Muscle of back (tissue), 11 donors: Measurements from ENCODE around the gene PRKACA. TPM values are rescaled to one million over a fixed set of nuclear protein-coding genes. Genes with fewer than 3 reads are reported as not detected.

Experiments
- DNase-seq, 3 donors: peaks; one replicate each; pipeline versions ENCODE4 v3.0.0 to v3.0.0-alpha.2; 2013
- polyA plus RNA-seq, 10 donors: library from polyadenylated mRNA; unstranded; fragments of 120-200 nt; gene quantifications; one replicate each; pipeline ENCODE4 v1.2.1, GENCODE V29; 2013; ENCODE audit not compliant: insufficient read length in 10 of 10

The PRKACA gene
- polyA plus RNA-seq, 10 donors, result 279 to 512 (median 454) TPM

DNA sequence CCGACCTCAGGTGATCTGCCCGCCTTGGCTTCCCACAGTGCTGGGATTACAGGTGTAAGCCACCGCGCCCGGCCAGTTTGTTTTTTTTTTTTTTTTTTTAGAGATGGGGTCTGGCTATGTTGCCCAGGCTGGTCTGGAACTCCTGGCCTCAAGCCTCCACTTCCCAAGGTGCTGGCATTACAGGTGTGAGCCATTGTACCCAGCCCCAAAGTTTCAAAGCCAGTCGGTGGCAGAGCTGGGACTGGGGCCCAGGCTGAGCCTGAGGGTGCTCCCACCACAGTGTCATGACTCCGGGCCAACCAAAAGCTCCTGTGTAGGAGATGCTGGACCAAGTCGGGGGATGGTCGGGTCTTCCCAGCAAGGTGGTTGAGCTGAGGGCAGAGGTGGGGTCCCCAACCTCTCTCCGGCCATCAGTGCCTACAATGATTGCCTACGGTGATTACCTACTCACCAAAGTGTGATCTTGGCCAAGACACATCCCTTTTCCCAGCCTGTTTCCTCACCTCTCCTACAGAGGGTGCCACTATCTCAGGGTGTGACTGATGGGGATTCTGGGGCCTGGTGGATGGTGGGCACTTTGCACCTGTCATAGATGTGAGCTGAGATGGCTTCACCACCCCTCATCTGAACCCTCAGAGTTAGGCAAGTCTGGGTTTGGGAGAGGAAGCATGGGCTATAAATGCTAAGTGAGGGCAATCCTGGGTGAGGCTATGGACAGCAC is 21.1 kb downstream of the PRKACA start:
- DNase-seq, result no peak

DNA sequence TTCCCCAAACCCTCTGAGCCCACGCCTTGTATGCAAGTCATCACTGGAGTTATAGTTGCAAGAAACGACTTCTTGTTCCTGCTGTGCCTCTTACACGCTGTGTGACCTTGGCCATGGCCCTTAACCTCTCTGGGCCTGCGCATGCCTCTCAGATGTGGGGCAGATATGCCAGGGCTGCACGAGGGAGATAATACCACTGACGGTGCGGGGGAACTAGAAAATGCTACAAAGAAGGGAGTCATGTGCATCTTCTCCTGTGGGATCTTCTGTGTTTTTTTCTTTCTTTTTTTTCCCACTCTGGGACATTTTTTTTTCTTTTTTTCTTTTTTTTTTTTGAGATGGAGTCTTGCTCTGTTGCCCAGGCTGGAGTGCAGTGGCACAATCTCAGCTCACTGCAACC is 22.7 kb downstream of the PRKACA start:
- DNase-seq, result no peak

DNA sequence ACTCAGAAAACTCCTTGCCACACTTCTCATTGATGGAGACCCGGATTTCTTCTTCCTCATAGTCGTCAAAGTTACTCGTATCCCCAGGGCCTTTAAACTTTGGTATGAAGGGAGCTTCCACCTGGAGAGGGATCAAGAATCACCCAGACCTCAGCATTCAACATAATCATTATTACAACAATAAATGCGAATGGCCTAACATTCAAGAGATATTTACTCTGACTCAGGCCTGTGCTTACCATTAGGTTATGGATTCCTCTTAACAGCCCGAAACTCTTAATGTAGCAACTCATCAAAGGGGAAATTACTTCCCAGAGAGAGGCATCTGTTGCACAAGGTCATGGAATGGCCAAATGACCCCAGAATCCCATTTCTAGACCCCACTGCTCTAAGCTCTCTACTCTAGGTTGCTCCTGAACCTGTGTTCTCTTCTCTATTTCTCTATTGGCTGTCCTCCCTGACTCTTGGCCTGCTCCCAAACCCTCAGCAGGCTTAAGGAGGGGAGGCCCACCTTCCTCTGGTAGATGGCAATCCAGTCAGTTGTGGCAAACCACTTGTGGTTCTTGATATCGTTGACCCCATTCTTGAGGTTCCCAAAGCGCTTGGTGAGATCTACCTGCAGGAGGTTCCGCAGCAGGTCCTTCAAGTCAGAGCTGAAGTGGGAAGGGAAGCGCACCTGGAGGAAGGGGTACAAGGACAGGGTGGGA is 24.3 kb downstream of the PRKACA start:
- DNase-seq, result no peak

DNA sequence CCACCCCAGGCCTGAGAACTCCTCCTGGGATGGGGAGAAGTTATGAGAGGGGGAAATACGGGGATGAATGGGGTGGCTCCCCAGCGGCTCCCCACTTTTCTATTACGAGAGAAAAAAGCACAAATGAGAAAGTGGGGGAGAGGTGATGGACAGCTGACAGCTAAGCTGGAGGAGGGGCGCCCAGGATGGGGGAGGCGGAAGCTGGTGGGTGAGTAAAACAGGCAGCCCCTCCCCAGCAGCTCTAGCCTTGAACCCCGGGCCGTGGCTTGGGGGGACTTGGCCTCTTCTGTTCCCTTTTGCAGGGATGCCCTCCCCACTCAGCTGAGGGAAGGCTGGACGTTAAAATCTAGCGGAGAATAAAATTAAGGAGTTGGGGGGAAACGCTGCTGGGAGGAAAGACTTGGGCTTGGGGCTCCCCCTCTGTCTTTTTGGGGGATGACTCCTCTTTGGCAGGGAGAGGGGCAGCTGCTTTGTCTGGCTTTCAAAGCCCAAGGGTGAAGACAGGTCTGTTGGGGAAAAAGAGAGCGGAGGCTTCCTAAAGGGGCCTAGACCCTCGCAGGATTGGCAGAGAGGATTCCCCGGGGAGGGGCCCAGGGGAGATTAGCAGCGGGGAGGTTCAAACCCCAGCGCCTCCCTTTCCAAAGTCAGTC is 25.6 kb downstream of the PRKACA start:
- no peak for DNase-seq

DNA sequence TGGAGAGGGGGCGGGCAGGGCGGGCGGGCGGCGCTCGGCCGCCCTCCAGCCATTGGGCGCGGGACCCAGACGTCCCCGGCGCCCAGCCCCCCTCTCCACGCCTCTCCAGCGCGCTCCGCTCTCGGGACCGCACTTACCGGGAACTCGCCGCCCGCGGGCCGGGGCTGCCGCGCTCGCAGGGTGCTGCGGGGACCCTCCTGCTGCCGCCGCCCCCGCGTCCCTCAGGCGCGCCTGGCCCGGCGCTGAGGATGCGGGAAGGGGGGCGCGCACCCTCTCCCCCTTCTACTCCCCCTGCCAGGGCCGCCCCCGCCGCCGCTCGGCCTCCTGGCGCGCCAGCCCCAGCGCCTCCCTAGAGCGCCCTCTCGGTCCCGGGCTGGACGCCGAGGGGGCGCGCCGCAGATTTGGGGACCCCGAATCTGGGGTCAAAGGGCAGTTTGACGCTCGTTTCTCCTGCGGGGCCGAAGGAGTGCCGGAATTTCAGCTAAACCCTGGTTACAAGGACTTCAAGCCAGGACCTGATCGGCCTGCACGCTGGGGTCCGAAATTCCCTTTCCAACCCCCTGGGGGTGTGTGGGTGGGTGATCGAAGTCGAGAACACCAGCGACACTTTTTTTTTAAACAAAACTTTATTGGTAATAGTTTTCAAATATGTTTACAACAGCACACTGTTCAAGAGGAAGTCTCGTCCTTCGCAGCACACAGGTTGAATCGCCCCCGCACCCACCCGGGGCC is 26.3 kb downstream of the PRKACA start:
- DNase-seq, result peak; percentile 52 to 92 (median 72)

GRCh38 chr19:14090509-14091080 is 27.0 kb downstream of the PRKACA start, which contains the start of gene SAMD1:
Gene SAMD1, minus strand, starts transcription at chr19:14090751.
- DNase-seq, result peak; percentile 94 to 95 (median 95)

GRCh38 chr19:14089662-14090508 is 27.7 kb downstream of the PRKACA start:
- DNase-seq, result peak in 1 of 3 donors; percentile 78

GRCh38 chr19:14089412-14089661 is 28.2 kb downstream of the PRKACA start:
- DNase-seq, result peak in 1 of 3 donors; percentile 65

- DNase-seq, result no peak
Measured at GRCh38 chr19:14088634-14089411, 28.7 kb downstream of the PRKACA start.

DNA sequence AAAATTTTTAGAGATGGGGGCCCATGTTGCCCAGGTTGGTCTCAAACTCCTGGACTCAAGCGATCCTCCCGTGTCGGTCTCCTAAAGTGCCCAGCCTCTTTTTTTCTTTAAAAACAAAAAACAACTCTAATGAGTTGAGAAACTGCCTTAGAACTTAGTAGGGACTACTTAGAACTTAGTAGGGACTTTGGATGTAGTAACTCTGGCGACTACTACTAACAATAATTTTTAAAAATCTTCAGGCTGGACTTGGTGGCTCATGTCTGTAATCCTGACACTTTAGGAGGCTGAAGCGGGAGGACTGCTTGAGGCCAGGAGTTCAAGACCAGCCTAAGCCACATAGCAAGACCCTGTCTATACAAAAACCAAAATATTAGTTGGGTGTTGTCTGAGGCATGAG is 31.5 kb downstream of the PRKACA start:
- no peak for DNase-seq

DNA sequence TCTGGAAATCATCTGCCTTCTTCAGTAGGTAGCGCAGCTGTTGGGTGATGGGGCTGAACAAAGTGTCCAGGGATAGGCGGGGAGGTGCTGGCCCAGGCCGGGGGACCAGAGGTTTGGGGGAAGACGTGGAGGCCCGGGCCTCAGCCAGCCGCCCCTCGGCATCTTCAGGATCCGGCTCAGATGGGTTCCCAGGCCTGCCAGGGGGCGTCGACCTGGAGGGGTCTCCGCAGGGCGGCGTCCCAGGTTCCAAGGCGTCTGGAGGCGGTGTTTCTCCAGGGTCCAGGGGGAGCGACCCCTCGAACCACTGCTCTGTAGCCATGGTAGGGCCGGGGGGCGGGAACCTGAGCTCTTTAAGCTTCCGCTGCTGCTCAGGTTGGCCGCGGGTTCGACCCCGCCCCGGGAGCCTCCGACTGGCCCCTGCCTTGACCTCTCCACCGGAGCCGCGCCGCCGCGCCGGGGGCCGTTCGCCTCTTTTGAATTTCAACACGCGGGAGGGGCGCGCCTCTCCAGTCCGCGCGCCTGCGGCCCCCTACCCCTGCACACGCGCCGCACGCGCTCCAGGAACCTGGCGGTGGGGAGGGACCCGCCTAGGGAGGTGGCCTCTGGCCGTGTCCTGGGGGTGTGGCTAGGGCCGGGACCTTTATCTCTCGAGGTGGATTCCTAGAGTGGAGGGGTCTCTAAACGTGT is 32.1 kb downstream of the PRKACA start, which contains the start of gene C19orf67:
Gene C19orf67, minus strand, starts transcription at position 475 of the 687 bp plus-strand sequence. Its CDS starts 156 bp downstream, at position 319.
- no peak for DNase-seq

GRCh38 chr19:14082675-14082960 is 34.9 kb downstream of the PRKACA start:
- DNase-seq, result no peak

DNA sequence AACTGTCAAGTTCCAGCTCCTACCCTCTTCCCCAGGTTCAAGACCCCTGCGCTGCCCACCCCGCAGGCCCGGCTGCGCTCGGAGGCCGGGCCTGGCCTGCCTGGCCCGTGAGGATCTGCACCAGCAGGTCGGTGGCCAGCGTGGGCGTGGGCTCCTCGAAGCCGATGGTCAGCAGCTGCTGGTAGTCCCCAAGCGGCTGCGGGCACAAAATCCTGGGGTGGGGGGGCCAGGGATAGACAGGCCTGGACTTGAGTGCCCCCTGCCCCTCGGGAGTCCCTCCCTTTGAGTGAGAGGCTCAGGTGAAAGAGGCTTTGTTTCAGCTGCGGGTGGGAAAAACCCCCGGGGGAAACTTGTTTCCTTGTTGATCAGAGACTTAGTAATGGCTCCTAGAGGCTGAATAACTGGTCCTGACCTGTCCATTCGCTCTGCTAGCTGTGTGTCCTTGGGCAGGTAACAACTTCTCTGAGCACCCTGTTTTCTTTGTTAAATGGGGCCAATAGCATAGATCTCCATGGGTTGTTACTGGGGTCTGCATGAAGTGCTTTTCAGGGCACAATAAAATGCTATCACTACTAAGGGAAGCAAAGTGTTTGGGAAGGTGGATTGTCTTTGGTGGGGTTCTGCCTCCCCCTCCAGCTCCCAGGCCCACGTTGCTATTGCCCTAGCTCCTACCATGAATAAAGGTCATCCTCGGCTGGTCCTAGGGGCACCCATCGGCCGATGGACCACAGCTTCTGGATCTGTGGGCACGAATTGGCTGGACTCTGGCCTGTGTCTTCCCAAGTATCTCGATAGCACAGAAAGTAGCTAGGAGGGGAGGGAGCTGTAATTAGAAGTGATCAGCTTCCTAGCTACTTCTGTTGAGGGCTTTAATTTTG is 35.5 kb downstream of the PRKACA start:
- no peak for DNase-seq

GRCh38 chr19:14080887-14081796 is 36.4 kb downstream of the PRKACA start:
- DNase-seq, result peak; percentile 100

DNA sequence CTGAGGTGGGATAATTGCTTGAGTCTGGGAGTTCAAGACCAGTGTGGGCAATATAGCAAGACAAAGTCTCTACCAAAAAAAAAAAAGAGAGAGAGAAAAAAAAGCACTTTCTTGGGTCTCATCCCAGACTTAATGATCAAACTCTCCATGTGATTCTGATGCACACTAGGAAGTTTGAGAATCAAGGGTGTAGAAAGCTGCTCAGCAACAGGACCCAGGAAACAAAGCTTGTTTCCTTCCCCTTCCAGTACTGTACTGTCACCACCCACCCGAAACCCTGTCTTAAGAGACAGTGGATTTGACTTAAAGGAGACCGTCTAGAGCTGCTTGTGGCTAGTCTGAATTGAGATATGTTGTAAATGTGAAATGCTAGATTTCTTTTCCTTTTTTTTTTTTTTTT is 39.2 kb downstream of the PRKACA start:
- no peak for DNase-seq

GRCh38 chr19:14073925-14074838 is 43.4 kb downstream of the PRKACA start:
- DNase-seq, result peak in 1 of 3 donors; percentile 58
